Measurements from ENCODE around the gene LRRC27.
"Not testable (repeated sequence)": the region's sequence is repeated elsewhere in the genome, so short reads cannot be mapped to it uniquely, and the experiment has no call there.

The LRRC27 gene

GRCh38 chr10:132339276-132339675, 7.3 kb downstream of the LRRC27 start:
- no peak for DNase-seq

DNA sequence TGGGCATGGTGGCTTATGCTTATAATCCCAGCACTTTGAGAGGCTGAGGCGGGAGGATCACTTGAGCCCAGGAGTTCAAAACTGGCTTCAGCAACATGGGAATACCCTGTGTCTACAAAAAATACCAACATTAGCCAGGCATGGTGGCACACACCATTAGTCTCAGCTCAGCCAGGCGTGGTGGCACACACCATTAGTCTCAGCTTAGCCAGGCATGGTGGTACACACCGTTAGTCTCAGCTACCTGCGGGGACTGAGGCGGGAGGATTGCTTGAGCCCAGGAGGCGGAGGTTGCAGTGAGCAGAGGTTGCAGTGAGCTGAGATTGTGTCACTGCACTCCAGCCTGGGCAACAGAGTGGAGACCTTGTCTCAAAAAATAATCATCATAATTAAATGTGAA, 9.0 kb downstream of the LRRC27 start:
- no peak for DNase-seq

DNA sequence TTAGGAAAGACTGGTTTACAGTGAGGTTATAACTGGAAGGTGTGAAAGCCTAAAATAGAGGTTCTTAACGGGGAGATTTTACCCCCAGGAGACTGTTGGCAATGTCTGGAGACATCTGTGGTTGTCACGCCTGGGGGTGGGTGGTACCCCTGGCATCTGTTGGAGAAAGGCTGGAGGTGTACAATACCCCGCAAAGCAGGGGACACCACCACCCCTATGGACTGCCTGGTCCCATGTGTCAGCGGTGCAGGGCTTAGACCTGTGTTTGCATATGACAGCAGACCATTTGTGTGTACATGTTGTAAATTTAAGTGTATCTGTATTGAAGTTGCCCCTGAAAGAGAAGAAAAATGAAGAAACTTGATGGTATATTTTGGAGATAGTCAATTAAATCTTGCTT, 9.8 kb downstream of the LRRC27 start:
- no peak for DNase-seq

DNA sequence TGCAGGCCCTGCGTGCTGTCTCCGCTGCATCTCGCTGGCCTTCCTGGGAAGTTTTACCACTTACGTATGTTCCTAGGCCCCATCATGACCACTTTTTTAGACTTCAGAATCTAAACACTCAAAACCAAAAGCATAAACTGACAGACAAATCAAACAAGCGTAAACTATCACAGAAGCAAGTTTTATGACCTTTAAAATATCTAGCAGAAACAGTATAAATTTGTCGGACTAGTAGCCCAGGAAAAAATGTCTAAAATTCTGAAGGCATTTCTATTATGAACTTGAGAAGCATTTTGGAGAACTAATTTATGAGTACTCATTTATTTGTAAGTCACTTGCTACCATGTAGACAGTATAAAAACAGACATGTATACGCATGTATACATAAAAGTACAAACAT, 10.6 kb downstream of the LRRC27 start:
- no peak for DNase-seq

GRCh38 chr10:132344386-132344785, 12.4 kb downstream of the LRRC27 start:
- DNase-seq, result no peak

GRCh38 chr10:132345345-132345744, 13.4 kb downstream of the LRRC27 start:
- no peak for DNase-seq

DNA sequence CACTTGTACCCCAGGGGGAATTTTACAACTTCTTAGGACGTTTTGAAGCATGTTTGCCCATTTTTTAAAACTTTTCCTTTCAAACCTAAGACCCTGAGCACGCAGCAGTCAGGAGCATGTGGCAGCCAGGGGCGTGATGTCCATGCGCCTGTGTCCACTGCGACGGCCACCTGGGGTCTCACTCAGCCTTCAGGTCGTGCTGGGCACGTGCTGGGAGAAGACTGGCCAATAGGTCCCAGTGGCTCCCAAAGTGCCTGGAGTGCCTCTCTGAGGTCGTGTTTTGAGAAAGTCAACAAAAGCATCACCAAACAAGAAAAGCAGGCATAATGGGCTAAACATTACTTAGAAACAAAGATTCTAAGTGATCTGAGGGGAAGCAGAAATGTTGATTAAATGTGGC, 14.8 kb downstream of the LRRC27 start:
- DNase-seq, result no peak

GRCh38 chr10:132347211-132347930, 15.4 kb downstream of the LRRC27 start:
- DNase-seq, result no peak

DNA sequence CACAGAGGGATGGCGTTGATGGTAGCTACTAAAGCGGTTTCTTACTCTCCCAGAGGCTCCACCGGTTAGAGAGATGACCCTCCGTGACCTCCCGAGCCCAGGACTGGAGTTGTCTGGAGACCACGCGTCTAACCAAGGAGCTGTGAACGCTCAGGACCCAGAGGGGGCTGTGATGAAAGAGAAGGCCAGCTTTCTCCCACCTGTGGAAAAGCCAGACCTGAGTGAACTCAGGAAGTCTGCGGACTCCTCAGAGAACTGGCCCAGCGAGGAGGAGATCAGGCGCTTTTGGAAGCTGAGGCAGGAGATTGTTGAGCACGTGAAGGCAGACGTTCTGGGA, 15.9 kb downstream of the LRRC27 start:
- no peak for DNase-seq

DNA sequence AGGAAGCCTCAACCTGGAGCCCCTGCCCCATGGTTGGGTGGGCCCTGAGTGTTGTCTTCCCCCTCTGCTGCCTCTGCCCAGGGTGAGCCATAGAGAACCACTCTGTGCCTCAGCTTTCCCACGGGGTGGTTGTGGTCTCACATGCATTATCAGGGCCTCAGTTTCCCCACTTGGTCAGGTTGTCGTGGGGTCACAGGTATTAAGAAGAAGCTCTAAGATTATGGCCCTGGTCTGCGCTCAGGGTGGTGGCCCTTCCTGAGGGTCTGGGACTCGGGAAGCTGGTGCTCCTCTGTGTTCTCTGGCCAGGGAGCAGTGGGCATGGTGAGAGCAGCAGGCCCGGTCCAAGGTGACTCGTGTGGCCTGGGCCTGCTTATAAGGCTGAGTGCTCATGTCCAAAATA, 17.8 kb downstream of the LRRC27 start:
- no peak for DNase-seq

DNA sequence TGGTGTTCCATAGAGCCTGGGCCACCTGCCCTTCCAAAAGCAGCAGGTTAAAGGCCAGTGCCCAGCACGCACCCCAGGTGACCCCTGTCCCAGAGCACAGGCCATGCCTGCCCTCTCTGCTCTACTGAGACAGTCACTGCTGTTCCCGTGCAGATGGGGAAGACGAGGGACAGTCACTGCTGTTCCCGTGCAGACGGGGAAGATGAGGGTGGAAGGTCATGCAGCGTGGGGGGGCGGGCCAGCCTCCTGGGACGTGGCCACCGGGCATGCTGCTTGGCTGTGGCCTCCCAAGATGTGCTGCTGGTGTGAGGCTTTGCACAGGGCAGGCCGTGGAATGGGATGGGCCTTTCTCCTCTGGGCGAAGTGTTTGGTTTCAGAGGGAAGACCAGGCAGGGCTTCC, 18.4 kb downstream of the LRRC27 start:
- DNase-seq, result no peak

DNA sequence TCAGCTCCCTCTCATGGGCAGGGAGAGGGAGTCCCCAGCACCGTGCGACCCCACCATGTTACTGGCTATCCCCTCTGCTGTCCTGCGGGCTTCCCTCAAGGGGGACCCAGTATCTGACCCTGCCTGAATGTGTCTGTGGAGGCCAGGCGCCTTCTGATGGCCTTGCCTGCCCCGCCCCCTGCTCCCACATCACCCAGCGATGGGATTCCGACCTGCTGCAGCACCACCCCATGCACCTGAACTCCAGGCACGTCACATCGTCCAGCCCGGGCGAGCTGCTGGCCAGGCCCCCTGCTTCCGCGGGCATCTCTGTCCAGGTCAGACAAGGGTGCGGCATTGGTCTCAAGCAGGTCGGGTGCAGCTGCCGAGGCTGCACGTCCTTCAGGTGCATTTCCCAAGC, 19.0 kb downstream of the LRRC27 start:
- DNase-seq, result no peak

GRCh38 chr10:132351611-132352010, 19.6 kb downstream of the LRRC27 start:
- no peak for DNase-seq

DNA sequence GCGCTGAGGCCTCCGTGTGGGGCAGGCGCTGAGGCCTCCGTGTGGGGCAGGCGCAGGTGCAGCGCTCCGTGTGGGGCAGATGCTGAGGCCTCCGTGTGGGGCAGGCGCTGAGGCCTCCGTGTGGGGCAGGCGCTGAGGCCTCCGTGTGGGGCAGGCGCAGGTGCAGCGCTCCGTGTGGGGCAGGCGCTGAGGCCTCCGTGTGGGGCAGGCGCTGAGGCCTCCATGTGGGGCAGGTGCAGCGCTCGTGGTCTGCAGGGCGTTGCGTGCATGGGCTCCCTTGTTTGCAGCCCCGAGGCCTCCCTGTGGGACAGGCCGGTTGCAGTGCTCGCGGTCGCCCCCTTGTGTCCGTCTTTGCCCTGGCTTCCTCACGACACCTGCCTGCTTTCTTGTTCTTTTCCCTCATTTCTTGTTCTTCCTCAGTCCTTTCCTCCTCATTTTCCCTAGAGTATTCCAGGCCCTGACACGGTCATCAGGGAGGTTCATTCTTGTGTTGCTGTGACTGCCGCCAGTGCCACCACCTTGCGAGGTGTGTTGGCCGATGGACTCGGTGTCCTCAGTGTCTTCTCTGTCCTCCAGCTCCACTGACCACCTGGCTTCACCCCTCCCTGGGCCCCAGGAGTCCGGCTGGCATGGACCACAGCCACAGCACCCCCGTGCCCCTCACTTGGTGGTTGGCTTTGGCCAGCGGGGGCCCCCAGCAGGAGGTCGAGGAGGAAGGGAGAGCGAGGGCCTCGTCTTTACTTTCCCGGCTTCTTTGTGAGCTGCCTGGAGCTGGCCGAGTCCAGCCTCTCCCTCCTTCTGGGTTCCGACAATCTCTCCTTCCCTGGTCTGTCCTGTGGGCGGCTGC, 20.7 kb downstream of the LRRC27 start:
- not testable (repeated sequence) for DNase-seq

DNA sequence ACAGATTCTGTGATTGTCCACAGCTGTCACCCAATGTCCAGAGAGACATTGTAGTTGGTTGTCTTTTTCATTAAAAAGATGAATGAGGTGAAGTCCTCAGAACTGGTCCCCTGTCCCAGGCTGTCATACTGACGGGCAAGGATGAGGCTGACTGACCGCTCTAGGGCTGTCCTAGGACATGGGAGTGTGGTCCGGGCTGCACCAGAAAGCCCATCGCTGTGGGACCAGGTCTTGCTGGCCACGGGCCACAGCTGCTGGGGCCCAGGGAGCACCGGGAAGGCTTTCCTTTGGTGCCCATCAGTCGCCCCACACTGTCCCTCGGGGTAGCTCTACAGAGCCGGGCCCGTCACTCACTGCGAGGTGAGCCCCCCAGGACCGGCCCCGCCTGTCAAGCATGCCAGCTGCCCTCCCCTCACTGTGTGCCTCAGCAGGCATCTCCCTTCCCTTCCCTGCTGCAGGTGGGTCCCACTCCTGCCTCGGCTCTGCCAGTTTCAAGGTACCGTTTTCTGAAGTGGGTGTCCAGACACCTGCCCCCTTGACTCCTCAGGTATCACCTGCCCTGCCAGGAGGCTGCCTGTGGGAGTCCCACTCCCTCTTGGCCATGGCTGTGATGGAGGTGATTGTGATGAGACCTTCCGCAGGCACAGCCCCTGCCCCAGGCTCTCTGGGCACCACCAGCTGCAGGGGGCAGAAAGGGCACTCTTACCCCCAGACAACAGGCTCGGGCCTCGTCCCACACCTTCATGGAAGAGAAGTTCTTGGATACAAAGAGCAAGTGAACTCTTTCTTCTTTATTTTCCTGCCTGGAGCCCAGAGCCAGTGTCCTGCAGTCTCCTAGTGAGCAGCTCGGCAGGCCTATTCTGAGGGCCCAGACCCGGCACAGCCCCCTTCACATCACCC, 21.7 kb downstream of the LRRC27 start:
- no peak for DNase-seq

GRCh38 chr10:132354356-132355094, 22.5 kb downstream of the LRRC27 start:
- DNase-seq, result no peak

DNA sequence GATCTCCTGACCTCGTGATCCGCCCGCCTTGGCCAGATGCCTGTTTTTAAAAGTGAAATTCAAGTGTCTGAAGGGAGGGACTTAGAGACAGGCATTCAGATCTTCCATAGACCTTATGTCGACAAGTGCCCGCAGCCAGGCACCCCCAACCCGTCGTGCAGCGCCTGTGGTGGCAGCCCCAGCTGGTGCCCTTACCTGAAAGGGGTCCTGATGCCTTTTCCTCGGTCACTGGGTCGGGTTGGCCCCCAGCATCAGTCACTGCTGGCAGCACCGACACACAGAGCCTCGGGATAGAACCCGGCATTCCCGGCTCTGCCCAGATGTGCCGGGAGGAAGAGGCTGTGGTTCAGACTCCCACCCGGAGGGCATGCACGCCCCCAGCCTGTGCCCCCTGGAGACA, 23.3 kb downstream of the LRRC27 start:
- DNase-seq, result no peak

DNA sequence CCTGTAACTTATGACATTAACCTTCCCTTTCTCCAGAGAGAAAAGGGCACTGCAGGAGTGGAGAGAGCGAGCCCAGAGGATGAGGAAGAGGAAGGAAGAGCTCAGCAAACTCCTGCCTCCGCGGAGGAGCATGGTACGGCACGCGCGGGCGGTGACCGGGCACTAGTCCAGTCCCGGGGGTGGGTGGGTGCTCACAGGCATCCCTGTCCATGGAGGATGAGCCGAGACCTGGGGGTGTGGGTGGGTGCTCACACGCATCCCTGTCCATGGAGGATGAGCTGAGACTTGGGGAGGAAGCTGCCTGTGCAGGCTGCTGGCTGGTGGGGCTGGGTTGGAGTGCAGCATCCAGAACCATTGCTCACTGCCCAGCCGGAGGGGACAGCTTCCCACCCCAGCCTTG, 23.8 kb downstream of the LRRC27 start:
- no peak for DNase-seq

DNA sequence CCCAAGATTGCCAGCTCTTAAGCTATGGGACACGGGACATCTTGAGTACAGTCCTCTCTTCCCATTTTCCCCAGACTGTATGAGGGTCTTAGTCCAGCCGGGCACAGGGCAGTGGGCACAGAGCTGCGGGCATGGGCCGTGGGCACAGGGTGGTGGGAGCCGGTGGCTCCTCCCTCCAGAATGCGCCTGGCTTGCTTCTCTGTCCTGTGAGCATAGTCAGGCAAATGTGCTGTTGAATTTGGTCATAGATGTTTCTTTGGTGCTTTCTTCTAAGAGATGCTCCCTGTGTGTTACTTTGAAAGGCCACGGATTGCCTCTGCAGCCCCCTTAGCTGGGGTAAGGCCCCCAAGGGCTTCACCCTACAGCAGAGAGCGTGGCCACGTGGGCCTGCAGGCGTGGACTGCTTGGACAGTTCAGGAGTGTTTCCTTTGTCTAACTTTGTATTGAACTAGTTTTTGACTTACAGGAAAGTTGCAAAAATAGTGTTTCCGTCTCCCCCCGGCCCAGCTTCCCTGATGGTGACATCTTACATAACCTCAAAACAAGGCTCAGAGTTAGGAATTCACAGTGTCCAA, 24.7 kb downstream of the LRRC27 start:
- no peak for DNase-seq

- no peak for DNase-seq
Observed at GRCh38 chr10:132357286-132358058, 25.5 kb downstream of the LRRC27 start.

DNA sequence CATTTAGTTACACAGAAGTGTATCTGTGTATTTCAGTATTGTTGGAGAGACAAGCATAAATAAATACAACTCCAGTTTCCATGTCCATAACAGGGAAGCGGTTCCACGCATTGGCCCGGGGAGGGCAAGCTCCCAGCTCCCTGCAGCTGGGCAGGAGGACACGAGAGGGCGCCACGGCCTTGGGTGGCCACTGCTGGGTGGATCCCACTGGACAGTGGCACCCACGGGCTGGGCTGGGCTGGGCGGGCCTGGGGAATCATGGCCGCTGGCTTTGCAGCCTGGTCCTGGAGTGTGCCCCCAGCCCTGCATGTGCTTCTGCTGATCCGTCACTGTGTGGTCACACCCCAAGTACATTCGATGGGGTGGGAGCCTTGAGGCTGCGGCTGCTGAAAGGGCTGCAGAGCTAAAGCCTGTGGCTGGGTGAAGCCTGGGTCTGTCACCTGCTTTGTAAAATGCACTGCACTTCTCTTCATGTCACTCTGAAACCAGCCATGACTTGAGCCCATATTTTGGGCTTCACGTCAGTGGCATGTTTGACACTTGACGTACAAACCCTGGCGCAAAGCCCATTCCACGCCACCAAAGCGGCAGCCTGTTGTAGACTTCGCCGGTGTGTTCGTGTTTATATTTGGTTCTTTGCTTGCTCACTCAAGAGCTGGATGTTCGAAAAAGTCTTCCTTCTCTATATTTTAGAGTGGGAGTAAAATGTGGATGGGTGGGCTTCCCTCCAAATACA, 27.5 kb downstream of the LRRC27 start:
- no peak for DNase-seq

Data from NCI-H774 (cell line).